ENCODE results near the gene RTRAF.

DNA sequence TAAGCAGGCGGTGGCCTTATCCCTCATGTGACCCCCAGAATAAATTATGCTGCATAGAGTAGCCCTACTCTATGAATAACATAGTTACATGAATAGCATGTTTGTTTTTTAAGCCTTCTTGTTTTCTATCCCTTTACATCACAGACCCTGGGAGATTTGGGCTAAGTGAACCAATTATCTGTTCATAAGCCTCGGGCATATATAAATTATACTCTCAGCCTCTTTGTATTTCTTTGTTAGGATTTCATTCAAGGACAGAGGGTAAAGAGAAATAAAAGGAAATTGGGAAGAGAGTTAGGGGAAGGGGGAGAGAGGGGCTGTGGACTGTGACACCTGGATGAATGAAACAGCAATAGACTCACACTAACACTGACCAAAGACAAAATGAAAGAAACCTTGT, 35.3 kb upstream of the RTRAF start:
- TF ChIP-seq, protein P1, sequence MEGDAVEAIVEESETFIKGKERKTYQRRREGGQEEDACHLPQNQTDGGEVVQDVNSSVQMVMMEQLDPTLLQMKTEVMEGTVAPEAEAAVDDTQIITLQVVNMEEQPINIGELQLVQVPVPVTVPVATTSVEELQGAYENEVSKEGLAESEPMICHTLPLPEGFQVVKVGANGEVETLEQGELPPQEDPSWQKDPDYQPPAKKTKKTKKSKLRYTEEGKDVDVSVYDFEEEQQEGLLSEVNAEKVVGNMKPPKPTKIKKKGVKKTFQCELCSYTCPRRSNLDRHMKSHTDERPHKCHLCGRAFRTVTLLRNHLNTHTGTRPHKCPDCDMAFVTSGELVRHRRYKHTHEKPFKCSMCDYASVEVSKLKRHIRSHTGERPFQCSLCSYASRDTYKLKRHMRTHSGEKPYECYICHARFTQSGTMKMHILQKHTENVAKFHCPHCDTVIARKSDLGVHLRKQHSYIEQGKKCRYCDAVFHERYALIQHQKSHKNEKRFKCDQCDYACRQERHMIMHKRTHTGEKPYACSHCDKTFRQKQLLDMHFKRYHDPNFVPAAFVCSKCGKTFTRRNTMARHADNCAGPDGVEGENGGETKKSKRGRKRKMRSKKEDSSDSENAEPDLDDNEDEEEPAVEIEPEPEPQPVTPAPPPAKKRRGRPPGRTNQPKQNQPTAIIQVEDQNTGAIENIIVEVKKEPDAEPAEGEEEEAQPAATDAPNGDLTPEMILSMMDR (IDR thresholded peaks at IDR 0.05; ENCODE audit: poor library complexity, severe bottlenecking), result no peak
- no peak for TF ChIP-seq EZH2 (IDR thresholded peaks at IDR 0.05; ENCODE audit: borderline replicate concordance, insufficient read depth, low read length, poor library complexity, severe bottlenecking)
- no peak for TF ChIP-seq EP300 (conservative IDR thresholded peaks at IDR 0.05; ENCODE audit: poor library complexity, severe bottlenecking)
- TF ChIP-seq SMC3 (conservative IDR thresholded peaks at IDR 0.05; ENCODE audit: poor library complexity), result no peak
- TF ChIP-seq, protein P2, sequence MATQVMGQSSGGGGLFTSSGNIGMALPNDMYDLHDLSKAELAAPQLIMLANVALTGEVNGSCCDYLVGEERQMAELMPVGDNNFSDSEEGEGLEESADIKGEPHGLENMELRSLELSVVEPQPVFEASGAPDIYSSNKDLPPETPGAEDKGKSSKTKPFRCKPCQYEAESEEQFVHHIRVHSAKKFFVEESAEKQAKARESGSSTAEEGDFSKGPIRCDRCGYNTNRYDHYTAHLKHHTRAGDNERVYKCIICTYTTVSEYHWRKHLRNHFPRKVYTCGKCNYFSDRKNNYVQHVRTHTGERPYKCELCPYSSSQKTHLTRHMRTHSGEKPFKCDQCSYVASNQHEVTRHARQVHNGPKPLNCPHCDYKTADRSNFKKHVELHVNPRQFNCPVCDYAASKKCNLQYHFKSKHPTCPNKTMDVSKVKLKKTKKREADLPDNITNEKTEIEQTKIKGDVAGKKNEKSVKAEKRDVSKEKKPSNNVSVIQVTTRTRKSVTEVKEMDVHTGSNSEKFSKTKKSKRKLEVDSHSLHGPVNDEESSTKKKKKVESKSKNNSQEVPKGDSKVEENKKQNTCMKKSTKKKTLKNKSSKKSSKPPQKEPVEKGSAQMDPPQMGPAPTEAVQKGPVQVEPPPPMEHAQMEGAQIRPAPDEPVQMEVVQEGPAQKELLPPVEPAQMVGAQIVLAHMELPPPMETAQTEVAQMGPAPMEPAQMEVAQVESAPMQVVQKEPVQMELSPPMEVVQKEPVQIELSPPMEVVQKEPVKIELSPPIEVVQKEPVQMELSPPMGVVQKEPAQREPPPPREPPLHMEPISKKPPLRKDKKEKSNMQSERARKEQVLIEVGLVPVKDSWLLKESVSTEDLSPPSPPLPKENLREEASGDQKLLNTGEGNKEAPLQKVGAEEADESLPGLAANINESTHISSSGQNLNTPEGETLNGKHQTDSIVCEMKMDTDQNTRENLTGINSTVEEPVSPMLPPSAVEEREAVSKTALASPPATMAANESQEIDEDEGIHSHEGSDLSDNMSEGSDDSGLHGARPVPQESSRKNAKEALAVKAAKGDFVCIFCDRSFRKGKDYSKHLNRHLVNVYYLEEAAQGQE (IDR thresholded peaks at IDR 0.05; ENCODE audit: borderline replicate concordance), result no peak
- no peak for TF ChIP-seq POLR2AphosphoS5 (IDR thresholded peaks at IDR 0.05)
- TF ChIP-seq MXI1 (conservative IDR thresholded peaks at IDR 0.05; ENCODE audit: poor library complexity, severe bottlenecking), result no peak
- no peak for TF ChIP-seq RAD21 (conservative IDR thresholded peaks at IDR 0.05)

Measured in neural cell (in vitro differentiated cells).